DMS53 (cell line): ENCODE data around the gene PCSK6.

Experiments
- DNase-seq: peaks from one replicate; lab custom pipeline; 2025; lab: John Stamatoyannopoulos, UW

The PCSK6 gene

GRCh38 chr15:101522621-101523559, 33.4 kb upstream of the PCSK6 start:
- no peak for DNase-seq

GRCh38 chr15:101522091-101522490, 32.6 kb upstream of the PCSK6 start:
- no peak for DNase-seq

GRCh38 chr15:101521591-101521990, 32.1 kb upstream of the PCSK6 start:
- no peak for DNase-seq

GRCh38 chr15:101521069-101521468, 31.6 kb upstream of the PCSK6 start:
- DNase-seq = no peak

DNA sequence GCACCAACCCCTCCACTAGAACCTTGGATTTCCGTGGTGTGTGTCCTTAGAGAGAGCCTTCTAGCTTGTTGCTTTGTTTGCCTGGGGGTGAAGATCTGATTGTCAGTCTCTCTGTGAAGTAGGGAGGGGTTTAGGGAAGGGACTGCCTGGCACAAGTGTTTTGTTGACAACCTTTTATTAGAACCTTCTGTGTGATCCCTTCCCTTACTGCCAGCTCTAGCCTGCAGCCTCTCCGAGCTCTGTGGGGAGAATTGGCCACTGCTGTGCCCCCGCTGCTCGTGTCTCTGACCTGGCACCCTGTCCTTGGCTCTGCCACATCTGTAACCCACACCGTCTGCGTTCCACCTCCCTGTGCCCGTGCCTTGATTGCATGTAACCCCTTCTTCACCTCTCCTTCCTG, 30.9 kb upstream of the PCSK6 start:
- DNase-seq = no peak

DNA sequence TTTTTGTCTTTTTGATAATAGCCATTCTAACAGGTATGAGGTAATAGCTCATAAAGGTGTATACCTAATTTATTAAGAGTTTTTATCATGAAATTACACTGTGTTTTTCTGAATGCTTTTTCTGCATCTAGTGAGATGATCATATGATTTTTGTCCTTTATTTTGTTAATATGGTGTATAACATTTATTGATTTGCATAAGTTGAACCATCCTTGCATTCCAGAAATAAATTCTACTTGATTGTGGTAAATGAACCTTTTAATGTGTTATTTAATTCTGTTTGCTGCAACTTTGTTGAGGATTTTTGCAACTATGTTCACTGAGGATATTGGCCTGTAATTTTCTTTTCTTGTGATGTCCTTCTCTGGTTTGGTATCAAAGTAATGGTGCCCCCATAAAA, 28.0 kb upstream of the PCSK6 start:
- no peak for DNase-seq

- no peak for DNase-seq
Observed at GRCh38 chr15:101514318-101514717, 24.8 kb upstream of the PCSK6 start.

DNA sequence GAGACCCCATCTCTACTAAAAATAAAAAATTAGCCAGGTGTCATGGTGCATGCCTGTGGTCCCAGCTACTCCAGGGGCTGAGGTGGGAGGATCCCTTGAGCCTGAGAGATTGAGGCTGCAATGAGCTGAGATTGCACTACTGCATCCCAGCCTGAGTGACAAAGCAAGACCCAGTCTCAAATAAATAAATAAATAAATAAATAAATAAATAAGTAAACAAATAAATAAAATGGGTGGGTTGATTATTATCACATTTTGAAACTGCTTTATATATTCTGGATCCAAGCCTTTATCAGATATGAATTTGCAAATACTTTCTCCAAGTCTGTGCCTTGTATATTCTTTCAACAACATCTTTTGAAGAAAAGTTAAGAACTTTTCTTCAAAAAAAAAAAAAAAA, 22.2 kb upstream of the PCSK6 start:
- DNase-seq = no peak

- DNase-seq = no peak
Observed at GRCh38 chr15:101510212-101511197, 21.0 kb upstream of the PCSK6 start.

- no peak for DNase-seq
Observed at GRCh38 chr15:101509279-101509678, 19.8 kb upstream of the PCSK6 start.

- no peak for DNase-seq
Observed at GRCh38 chr15:101506491-101506890, 17.0 kb upstream of the PCSK6 start.

- DNase-seq = no peak
Observed at GRCh38 chr15:101505610-101506337, 16.3 kb upstream of the PCSK6 start.

DNA sequence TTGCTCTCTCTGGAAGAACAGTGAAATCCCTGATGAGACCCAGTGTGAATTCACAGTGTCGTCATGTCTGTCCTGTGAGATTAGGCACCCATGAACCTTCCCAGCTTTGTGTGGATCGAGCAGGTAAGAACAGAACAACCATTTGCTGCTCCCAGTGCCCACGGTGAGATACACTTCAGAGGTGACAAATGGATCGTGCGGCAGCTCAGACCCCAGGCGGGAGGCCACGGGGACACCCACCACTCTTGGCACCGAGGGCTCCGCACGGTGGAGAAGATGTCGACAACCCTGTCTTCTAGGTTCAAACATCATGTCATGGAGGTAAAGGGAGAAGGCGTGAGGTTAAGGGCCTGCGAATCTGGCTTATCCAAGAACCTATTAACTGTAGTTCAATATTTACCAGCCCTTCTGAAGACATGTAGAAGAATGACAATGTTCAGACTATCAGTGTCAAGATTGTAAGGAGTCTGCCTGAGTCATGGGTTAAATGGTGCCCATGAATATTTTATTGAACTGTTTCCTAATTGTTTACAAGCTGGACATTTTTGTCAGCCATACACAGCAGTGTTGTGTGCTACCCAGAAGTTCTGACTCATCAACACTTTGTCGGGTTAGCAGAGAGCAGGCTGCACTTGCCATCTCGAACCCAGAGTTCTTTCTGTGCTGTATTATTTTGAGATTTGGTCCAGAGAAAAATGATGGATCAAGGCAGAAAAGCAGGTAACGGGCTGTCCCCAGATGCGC, 15.5 kb upstream of the PCSK6 start:
- DNase-seq = no peak

DNA sequence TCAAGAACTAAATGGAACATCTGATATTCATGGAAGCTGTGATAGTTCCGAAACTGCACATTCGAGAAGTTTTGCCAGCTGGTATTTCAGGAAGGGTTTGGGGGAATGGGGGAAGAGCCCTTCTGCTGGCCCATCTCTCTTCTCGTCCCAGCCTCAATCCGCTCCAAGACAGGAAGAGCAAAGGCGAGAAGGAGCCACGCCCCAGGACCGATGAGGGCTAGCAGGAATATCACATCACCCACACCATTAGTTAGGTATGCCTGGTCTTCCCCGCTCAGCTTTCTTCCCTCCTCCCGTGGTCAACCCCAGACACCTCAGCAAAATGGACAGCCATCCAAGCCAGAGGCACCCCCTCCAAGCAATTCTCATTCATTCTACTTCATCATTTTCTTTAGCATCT, 14.9 kb upstream of the PCSK6 start:
- DNase-seq = no peak

DNA sequence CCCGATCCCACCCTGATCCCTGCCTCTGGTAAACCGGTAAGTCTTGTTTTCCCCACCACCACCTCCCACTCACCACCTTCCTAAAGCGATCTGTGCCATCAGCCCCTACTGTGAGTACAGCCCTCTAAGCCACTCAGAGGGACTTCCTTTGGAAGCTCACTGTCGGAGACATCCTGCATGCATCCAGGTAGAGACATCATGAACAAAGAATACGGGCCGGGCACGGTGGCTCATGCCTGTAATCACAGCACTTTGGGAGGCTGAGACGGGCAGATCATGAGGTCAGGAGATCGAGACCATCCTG, 13.7 kb upstream of the PCSK6 start:
- DNase-seq = no peak

GRCh38 chr15:101502572-101503295, 13.2 kb upstream of the PCSK6 start:
- no peak for DNase-seq

- peak; percentile 66 for DNase-seq
Observed at GRCh38 chr15:101501703-101502373, 12.3 kb upstream of the PCSK6 start.

DNA sequence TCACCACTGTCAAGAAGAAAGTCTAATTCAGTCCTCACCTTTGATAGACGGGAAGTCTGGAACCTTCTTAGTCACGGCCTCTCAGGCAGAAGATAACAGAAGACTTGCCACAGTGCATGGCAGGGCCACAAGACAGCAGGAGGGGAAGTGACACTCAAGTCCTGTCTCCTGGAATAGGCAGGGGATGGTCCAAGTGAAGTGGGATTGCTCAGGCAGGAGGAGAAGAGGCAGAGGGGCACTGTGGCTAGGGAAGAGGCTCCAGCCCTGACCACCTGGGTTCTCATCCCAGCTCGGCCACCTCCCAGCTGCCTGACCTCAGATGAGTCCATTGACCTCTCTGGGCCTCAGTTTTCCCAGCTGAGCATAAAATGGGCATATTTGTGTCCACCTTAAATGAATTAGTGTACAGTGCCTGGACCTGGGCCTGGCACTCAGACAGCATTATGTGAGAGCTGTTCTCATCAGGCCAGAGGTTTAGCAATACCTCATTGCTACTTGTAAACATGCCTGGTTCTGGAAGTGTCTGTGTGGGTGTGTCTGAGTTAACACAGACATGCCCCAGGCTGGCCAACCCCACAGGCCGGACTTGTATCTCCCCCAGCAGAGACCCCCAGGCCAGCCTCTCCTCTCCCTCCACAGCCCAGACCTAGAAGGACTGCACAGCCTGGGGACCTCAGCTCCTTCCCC, 11.5 kb upstream of the PCSK6 start:
- DNase-seq = no peak

DNA sequence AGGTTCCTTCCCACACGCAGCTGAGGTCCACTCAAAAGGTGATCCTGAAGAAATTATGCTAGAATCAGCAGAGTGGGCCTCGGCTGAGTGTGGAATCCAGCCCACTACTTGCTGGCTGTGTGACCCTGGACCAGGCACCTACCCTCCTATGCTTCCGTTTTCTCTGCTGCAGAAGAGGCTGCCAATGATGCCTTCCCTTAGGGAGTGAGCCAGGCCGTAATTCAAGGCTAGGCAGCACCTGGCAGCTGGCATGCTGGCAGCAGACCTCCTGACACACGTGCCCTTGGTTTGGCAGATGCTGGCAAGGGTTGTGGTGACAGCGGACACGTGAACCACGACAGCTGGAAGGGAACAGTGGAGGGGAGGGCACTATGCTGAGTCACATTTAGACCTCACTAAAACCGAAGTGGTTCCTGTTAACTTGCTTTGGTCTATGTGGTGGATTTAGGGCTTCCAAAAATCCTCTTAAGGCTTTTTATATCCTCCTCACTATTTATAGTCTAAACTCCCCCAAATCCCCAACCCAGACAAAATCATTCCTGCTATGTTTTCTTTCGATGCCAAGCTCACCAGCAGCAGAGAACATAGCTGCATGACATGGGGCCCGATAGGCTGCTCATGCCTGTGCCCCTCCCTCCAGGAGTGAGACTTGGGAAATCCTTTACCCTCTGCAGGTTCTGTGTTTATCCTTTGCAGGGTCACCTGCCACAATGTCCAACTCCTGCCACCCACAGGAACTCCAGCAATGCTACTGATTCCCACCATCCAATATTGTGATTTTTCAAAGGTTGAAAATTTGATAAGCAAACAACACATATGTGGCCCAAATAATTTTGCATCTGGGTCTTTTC, 10.6 kb upstream of the PCSK6 start:
- peak; percentile 77 for DNase-seq
